K562 (cell line): Measurements from ENCODE around the gene CHIC1. TPM values are rescaled to one million over a fixed set of nuclear protein-coding genes. Genes with fewer than 3 reads are reported as not detected.
"Not testable (repeated sequence)": the region's sequence is repeated elsewhere in the genome, so short reads cannot be mapped to it uniquely, and the experiment has no call there.

Source experiments
- ATAC-seq: fragments of 200-7000 bp; cut with Tn5 transposase; 3 replicates; pipeline ENCODE4 v1.9.1; 2020; ENCODE audit warnings: moderate library complexity
- BruUV-seq: library from RNA; stranded (reverse); fragments of 400-500 nt; replicated peaks from 2 replicates; lab custom pipeline; 2021; lab: Mats Ljungman, UMichigan
- CTCF ChIA-PET: fragments of 300-600 bp; formaldehyde crosslinking; extraction: SDS; loops from one replicate; lab custom pipeline; 2021; ENCODE audit warnings: low intra/inter-chr PET ratio; lab: Yijun Ruan, JAX
- POLR2A ChIA-PET: fragments of 300-600, 350-650 bp; sonication (Branson Sonifier 250); formaldehyde crosslinking; extraction: SDS; loops from one replicate; lab custom pipeline; 2021; ENCODE audit warnings: antibody characterized with exemption, inconsistent platforms; lab: Yijun Ruan, JAX
- DNase-seq, 4 experiments: peaks; one replicate each; pipeline versions ENCODE4 v3.0.0 to v3.0.0-alpha.2; 2011 to 2018; ENCODE audit warnings: low spot score in 3 of 4, mixed read lengths in 3 of 4; ENCODE audit errors: extremely low read depth in 1 of 4
- FAIRE-seq: peaks from 2 replicates; lab custom pipeline; 2011; peaks lifted over from hg19 to GRCh38; lab: Jason Lieb, UNC
- H2AFZ ChIP-seq: 2 replicates; pipeline ENCODE4 v1.6.0; 2011; ENCODE audit warnings: low read depth, low read length, control low read depth, inconsistent platforms
- H3K27ac ChIP-seq: fragments of 200-600 bp; 3 replicates; pipeline ENCODE4 v1.8.0; 2011; ENCODE audit warnings: low read depth, mild to moderate bottlenecking, control low read depth, inconsistent platforms, low read length, moderate library complexity, mixed read lengths; ENCODE audit errors: extremely low read depth
- H3K27me3 ChIP-seq, 2 experiments: fragments of 300-600 bp in 1 of 2; 2 replicates in 1 of 2; 3 replicates in 1 of 2; pipeline versions ENCODE4 v1.6.0 to v1.8.0; 2011; ENCODE audit warnings: inconsistent platforms in 2 of 2, low read length in 2 of 2, mild to moderate bottlenecking in 1 of 2, mixed read lengths in 1 of 2, moderate library complexity in 1 of 2; ENCODE audit not compliant: control insufficient read depth in 2 of 2, insufficient read depth in 2 of 2
- H3K36me3 ChIP-seq: fragments of 300-600 bp; 3 replicates; pipeline ENCODE4 v1.8.0; 2011; ENCODE audit warnings: mild to moderate bottlenecking, low read length, inconsistent platforms; ENCODE audit not compliant: control insufficient read depth, insufficient read depth
- H3K4me1 ChIP-seq, 2 experiments: fragments of 200-600 bp in 1 of 2; replicated peaks in 1 of 2; 2 replicates in 1 of 2; 3 replicates in 1 of 2; pipeline versions ENCODE4 v1.5.1 to v1.8.0; 2011; ENCODE audit warnings: inconsistent platforms in 2 of 2, low read length in 2 of 2, mild to moderate bottlenecking in 1 of 2, mixed read lengths in 1 of 2, moderate library complexity in 1 of 2; ENCODE audit not compliant: control insufficient read depth in 2 of 2, insufficient read depth in 2 of 2
- H3K4me2 ChIP-seq: 2 replicates; pipeline ENCODE4 v1.6.1; 2011; ENCODE audit warnings: low read length, control low read depth, inconsistent platforms, mixed read lengths; ENCODE audit not compliant: insufficient read depth
- H3K4me3 ChIP-seq: fragments of 200-600 bp; sonication (generic), shearing (Covaris generic); 2 replicates; pipeline ENCODE4 v1.5.1; 2016; ENCODE audit warnings: control low read depth, inconsistent platforms
- H3K79me2 ChIP-seq: fragments of 200-600 bp; 3 replicates; pipeline ENCODE4 v1.8.0; 2011; ENCODE audit warnings: low read length, inconsistent platforms; ENCODE audit not compliant: control insufficient read depth, insufficient read depth
- H3K9ac ChIP-seq, 2 experiments: 2 replicates each; pipeline versions ENCODE4 v1.6.0 to v1.6.1; 2011; ENCODE audit warnings: low read depth in 2 of 2, low read length in 2 of 2, control low read depth in 1 of 2, inconsistent platforms in 1 of 2, mild to moderate bottlenecking in 1 of 2, mixed read lengths in 1 of 2; ENCODE audit not compliant: insufficient read depth in 1 of 2
- H3K9me1 ChIP-seq: one replicate; pipeline ENCODE4 v1.6.0; 2011; ENCODE audit warnings: inconsistent platforms, mild to moderate bottlenecking, low read length, moderate library complexity; ENCODE audit not compliant: control insufficient read depth, insufficient read depth
- H3K9me3 ChIP-seq: replicated peaks from 2 replicates; pipeline ENCODE4 v1.5.1; 2011; ENCODE audit warnings: low read depth, low read length, inconsistent platforms; ENCODE audit not compliant: control insufficient read depth, insufficient read depth
- H4K20me1 ChIP-seq: replicated peaks from 2 replicates; pipeline ENCODE4 v1.6.1; 2011; ENCODE audit warnings: low read length, inconsistent platforms, mixed read lengths; ENCODE audit not compliant: control insufficient read depth, insufficient read depth
- CC2D1A ChIP-seq: fragments of 450-650 bp; IDR thresholded peaks from 2 replicates; pipeline ENCODE4 v1.6.1; 2017; ENCODE audit warnings: mild to moderate bottlenecking
- CREBBP ChIP-seq: IDR thresholded peaks from one replicate; pipeline ENCODE4 v1.6.1; 2012; ENCODE audit warnings: low read depth, mild to moderate bottlenecking, control low read depth, inconsistent platforms, low read length
- NONO ChIP-seq, 2 experiments: fragments of 200-400 bp in 1 of 2; fragments of 450-650 bp in 1 of 2; formaldehyde crosslinking in 1 of 2; IDR thresholded peaks; 2 replicates each; pipeline ENCODE4 v1.6.1; 2017; ENCODE audit warnings: low read depth in 2 of 2, mild to moderate bottlenecking in 2 of 2, moderate library complexity in 2 of 2, low read length in 1 of 2
- NR3C1 ChIP-seq: sonication (generic); formaldehyde crosslinking; IDR thresholded peaks from 2 replicates; pipeline ENCODE4 v1.8.1; 2022; ENCODE audit warnings: missing genetic modification reagents
- SRF ChIP-seq, 2 experiments: fragments of 250-450, 450-650 bp in 1 of 2; sonication (Bioruptor Pico) in 1 of 2; sonication (generic) in 1 of 2; formaldehyde crosslinking; IDR thresholded peaks; 2 replicates each; pipeline versions ENCODE4 v1.5.0 to v1.5.1; 2020 to 2022; ENCODE audit warnings: mild to moderate bottlenecking in 1 of 2, missing genetic modification reagents in 1 of 2
- TBP ChIP-seq: optimal IDR thresholded peaks from 2 replicates; pipeline ENCODE3; 2011; ENCODE audit warnings: low read depth, low read length, improper control_type of control experiment
- TOE1 ChIP-seq, 2 experiments: fragments of 450-650 bp in 1 of 2; sonication (generic) in 1 of 2; formaldehyde crosslinking in 1 of 2; IDR thresholded peaks; 2 replicates each; pipeline versions ENCODE4 v1.7.1 to v1.8.0; 2016 to 2022; ENCODE audit warnings: borderline replicate concordance in 2 of 2, mild to moderate bottlenecking in 2 of 2, antibody characterized with exemption in 1 of 2, inconsistent platforms in 1 of 2, low read depth in 1 of 2, missing genetic modification reagents in 1 of 2, moderate library complexity in 1 of 2
- ZNF3 ChIP-seq: fragments of 250-450 bp; sonication (Bioruptor Pico); IDR thresholded peaks from 2 replicates; pipeline ENCODE4 v1.5.0; 2021; ENCODE audit warnings: mild to moderate bottlenecking, moderate library complexity
- WGBS: fragments of 100-300 bp; shearing (Covaris generic); methylation state at CpG from one replicate; pipeline ENCODE4 v1.1.6; 2016; ENCODE audit warnings: low coverage, mixed read lengths; ENCODE audit not compliant: insufficient coverage; ENCODE audit errors: missing lambda C conversion rate; 5-methylcytosine and 5-hydroxymethylcytosine counted together
- in situ Hi-C: fragments of 300-500 bp; cut with MboI; formaldehyde crosslinking; loops from 4 replicates; pipeline ENCODE4 v1.15.0; 2018; ENCODE audit warnings: inconsistent platforms, mixed read lengths
- intact Hi-C: fragments of 100-400 bp; cut with micrococcal nuclease; formaldehyde crosslinking; loops from 2 replicates; pipeline ENCODE4 v1.14.2; 2022
- polyA plus RNA-seq, 8 experiments: library from polyadenylated mRNA; depleted of rRNA in 4 of 8; stranded (reverse) in 5 of 8; unstranded in 3 of 8; fragments of >200 nt; fragmentation: Nextera tagmentation in 2 of 8; fragmentation: Illumina TruSeq in 1 of 8; extraction: Ambion mirVana in 2 of 8; extraction: Trizol in 1 of 8; gene quantifications; 2 replicates each; pipeline versions ENCODE4 v1.2.1 to v1.2.3, GENCODE V29; 2011 to 2014; ENCODE audit warnings: inconsistent platforms in 1 of 8, missing spikeins in 1 of 8
- total RNA-seq, 7 experiments: library from RNA; depleted of rRNA in 6 of 7; stranded (reverse); fragments of >200 nt in 6 of 7; fragmentation: Illumina TruSeq in 2 of 7; extraction: Trizol in 2 of 7; gene quantifications; 2 replicates each; pipeline versions ENCODE4 v1.2.1 to v1.2.3, GENCODE V29; 2011 to 2021; ENCODE audit warnings: low replicate concordance in 1 of 7
- TF ChIP-seq, protein P1 (sequence below), 2 experiments: fragments of 200-800 bp in 1 of 2; sonication (Bioruptor generic) in 1 of 2; sonication (generic) in 1 of 2; formaldehyde crosslinking in 1 of 2; IDR thresholded peaks in 1 of 2; conservative IDR thresholded peaks in 1 of 2; 2 replicates each; pipeline versions ENCODE4 v1.5.0 to v1.6.1; 2016 to 2020; ENCODE audit warnings: missing compliant biosample characterization in 1 of 2, missing genetic modification characterization in 1 of 2, missing genetic modification reagents in 1 of 2
- TF ChIP-seq, protein P2 (sequence below): fragments of 250-450 bp; sonication (Bioruptor Pico); IDR thresholded peaks from 2 replicates; pipeline ENCODE4 v1.5.0; 2022; ENCODE audit warnings: mild to moderate bottlenecking

CHIC1 gene
- total and polyA plus RNA-seq, 9 of the 15 experiments (the other 6 are each of a cell fraction or from before 2014, with no cell fraction given) = 0.10 to 1.5 (median 1.1) TPM

GRCh38 chrX:73647632-73648322, 84.8 kb downstream of the CHIC1 start:
- ChIA-PET POLR2A (no interaction called here), CTCF (no interaction called here)
- ATAC-seq (no peak), FAIRE-seq (no peak), DNase-seq (no peak)
- no peaks in the 10 kb centered on the region for H3K4me1 ChIP-seq
- no peak overlapping the region for H3K27ac ChIP-seq
- no peak overlapping the region for H3K9ac ChIP-seq
- no peak overlapping the region for H3K4me3 ChIP-seq
- in situ Hi-C loops = no loop called here
- TF ChIP-seq CC2D1A = no peak
- no peak for TF ChIP-seq ZNF3 (CRISPR knock-in tag)
- no peak for TF ChIP-seq TBP
- TF ChIP-seq NR3C1 (CRISPR knock-in tag) = no peak
- TF ChIP-seq, protein P1, sequence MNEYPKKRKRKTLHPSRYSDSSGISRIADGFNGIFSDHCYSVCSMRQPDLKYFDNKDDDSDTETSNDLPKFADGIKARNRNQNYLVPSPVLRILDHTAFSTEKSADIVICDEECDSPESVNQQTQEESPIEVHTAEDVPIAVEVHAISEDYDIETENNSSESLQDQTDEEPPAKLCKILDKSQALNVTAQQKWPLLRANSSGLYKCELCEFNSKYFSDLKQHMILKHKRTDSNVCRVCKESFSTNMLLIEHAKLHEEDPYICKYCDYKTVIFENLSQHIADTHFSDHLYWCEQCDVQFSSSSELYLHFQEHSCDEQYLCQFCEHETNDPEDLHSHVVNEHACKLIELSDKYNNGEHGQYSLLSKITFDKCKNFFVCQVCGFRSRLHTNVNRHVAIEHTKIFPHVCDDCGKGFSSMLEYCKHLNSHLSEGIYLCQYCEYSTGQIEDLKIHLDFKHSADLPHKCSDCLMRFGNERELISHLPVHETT (CRISPR knock-in tag; conservative IDR thresholded peaks at IDR 0.05 in 1 of 2, IDR thresholded peaks at IDR 0.05 in 1 of 2) = no peak
- no peak for TF ChIP-seq TOE1 (IDR thresholded peaks at IDR 0.05; ENCODE audit: borderline replicate concordance)
- no peak for TF ChIP-seq TOE1 (CRISPR knock-in tag; IDR thresholded peaks at IDR 0.05; ENCODE audit: borderline replicate concordance, low read depth)
- no peak for TF ChIP-seq SRF (CRISPR knock-in tag; IDR thresholded peaks at IDR 0.05)
- no peak for TF ChIP-seq CREBBP
- no peak for TF ChIP-seq NONO (IDR thresholded peaks at IDR 0.05; ENCODE audit: low read depth in 2 of 2, low read length in 1 of 2)
- TF ChIP-seq, protein P2, sequence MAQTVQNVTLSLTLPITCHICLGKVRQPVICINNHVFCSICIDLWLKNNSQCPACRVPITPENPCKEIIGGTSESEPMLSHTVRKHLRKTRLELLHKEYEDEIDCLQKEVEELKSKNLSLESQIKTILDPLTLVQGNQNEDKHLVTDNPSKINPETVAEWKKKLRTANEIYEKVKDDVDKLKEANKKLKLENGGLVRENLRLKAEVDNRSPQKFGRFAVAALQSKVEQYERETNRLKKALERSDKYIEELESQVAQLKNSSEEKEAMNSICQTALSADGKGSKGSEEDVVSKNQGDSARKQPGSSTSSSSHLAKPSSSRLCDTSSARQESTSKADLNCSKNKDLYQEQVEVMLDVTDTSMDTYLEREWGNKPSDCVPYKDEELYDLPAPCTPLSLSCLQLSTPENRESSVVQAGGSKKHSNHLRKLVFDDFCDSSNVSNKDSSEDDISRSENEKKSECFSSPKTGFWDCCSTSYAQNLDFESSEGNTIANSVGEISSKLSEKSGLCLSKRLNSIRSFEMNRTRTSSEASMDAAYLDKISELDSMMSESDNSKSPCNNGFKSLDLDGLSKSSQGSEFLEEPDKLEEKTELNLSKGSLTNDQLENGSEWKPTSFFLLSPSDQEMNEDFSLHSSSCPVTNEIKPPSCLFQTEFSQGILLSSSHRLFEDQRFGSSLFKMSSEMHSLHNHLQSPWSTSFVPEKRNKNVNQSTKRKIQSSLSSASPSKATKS (CRISPR knock-in tag) = no peak
- no peaks in the 10 kb centered on the region for H3K27me3 ChIP-seq
- H3K9me3 ChIP-seq = no peaks in the 10 kb centered on the region
- H3K79me2 ChIP-seq = no peaks in the 10 kb centered on the region
- BruUV-seq = no TSS peak
- intact Hi-C loops = no loop called here
- no peak overlapping the region for H2AFZ ChIP-seq
- no peaks in the 10 kb centered on the region for H3K36me3 ChIP-seq
- no peak overlapping the region for H3K4me2 ChIP-seq
- H4K20me1 ChIP-seq = no peaks in the 10 kb centered on the region
- no peaks in the 10 kb centered on the region for H3K9me1 ChIP-seq

- H3K9me3 ChIP-seq, H3K27me3 ChIP-seq, BruUV-seq, H4K20me1 ChIP-seq, H2AFZ ChIP-seq, H3K36me3 ChIP-seq, POLR2A ChIA-PET, ATAC-seq, DNase-seq, FAIRE-seq, intact Hi-C loops, in situ Hi-C loops, H3K4me1 ChIP-seq, H3K27ac ChIP-seq, H3K9me1 ChIP-seq, H3K4me3 ChIP-seq, H3K79me2 ChIP-seq, H3K4me2 ChIP-seq, CTCF ChIA-PET, H3K9ac ChIP-seq: not testable (repeated sequence)
- 13% methylated on average over 1 of the region's 1 CpG for WGBS
Observed at GRCh38 chrX:73661322-73661721, 98.3 kb downstream of the CHIC1 start.
